IMR-90 (cell line): ENCODE measurements around the gene ALOX15.

ENCODE experiments used
- POLR2A ChIP-seq: IDR thresholded peaks from 2 replicates; pipeline ENCODE4 v1.6.1; 2012; ENCODE audit warnings: mild to moderate bottlenecking, low read depth, low read length
- RFX5 ChIP-seq: IDR thresholded peaks from 2 replicates; pipeline ENCODE4 v1.8.0; 2012; ENCODE audit warnings: low read depth, mild to moderate bottlenecking, low read length, moderate library complexity
- TF ChIP-seq, protein P1 (sequence below): conservative IDR thresholded peaks from 2 replicates; pipeline ENCODE4 v1.5.1; 2012; ENCODE audit warnings: mild to moderate bottlenecking, low read depth, low read length, improper control_type of control experiment

DNA sequence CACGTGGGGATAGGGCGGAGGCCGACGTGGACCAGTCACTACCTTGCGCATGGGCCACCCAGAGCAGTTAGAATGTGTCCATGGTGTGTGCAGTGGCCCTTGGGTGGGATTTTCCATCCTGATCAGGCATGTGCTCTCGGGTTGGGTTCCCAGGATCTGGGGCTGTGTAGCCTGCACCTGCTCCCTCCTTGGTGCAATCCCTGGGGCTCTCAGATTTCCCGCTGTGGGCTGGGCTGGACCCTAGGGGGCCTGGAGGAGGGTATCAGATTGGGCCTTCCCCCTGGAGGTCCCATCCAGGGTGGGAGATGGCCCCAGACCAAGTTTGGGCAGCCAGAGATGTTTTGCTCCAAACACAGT lies 55.9 kb downstream of the ALOX15 start:
- TF ChIP-seq, protein P1, sequence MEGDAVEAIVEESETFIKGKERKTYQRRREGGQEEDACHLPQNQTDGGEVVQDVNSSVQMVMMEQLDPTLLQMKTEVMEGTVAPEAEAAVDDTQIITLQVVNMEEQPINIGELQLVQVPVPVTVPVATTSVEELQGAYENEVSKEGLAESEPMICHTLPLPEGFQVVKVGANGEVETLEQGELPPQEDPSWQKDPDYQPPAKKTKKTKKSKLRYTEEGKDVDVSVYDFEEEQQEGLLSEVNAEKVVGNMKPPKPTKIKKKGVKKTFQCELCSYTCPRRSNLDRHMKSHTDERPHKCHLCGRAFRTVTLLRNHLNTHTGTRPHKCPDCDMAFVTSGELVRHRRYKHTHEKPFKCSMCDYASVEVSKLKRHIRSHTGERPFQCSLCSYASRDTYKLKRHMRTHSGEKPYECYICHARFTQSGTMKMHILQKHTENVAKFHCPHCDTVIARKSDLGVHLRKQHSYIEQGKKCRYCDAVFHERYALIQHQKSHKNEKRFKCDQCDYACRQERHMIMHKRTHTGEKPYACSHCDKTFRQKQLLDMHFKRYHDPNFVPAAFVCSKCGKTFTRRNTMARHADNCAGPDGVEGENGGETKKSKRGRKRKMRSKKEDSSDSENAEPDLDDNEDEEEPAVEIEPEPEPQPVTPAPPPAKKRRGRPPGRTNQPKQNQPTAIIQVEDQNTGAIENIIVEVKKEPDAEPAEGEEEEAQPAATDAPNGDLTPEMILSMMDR, result no peak
- TF ChIP-seq RFX5, result no peak
- TF ChIP-seq POLR2A, result no peak
